Heart left ventricle (tissue), 16 donors: ENCODE results near the gene CPO. TPM values are rescaled to one million over a fixed set of nuclear protein-coding genes. Genes with fewer than 3 reads are reported as not detected.

Experiments used
- ATAC-seq, 4 donors: fragments of 200-7000 bp; cut with Tn5 transposase; one replicate each; pipeline ENCODE4 v1.9.1; 2020 to 2022; ENCODE audit warnings: moderate library complexity in 4 of 4, mild to moderate bottlenecking in 3 of 4, moderate number of reproducible peaks in 1 of 4
- DNase-seq, 5 donors: peaks; one replicate each; pipeline ENCODE4 v3.0.0-alpha.2; 2020
- H3K27ac ChIP-seq, 12 donors: fragments of 200-600 bp; sonication (generic) in 4 of 12; one replicate each; pipeline versions ENCODE4 v1.5.0 to v1.8.0; 2016 to 2022; ENCODE audit warnings: mild to moderate bottlenecking in 2 of 12
- H3K27me3 ChIP-seq, 9 donors: fragments of 200-600 bp; sonication (generic) in 2 of 9; one replicate each; pipeline versions ENCODE4 v1.5.1 to v1.8.0; 2016 to 2022; ENCODE audit warnings: mild to moderate bottlenecking in 3 of 9
- H3K36me3 ChIP-seq, 9 donors: fragments of 200-600 bp; sonication (generic) in 2 of 9; one replicate each; pipeline versions ENCODE4 v1.5.0 to v1.8.0; 2018 to 2022; ENCODE audit warnings: mild to moderate bottlenecking in 2 of 9
- H3K4me1 ChIP-seq, 12 donors: fragments of 200-600 bp; sonication (generic) in 4 of 12; one replicate each; pipeline versions ENCODE4 v1.5.0 to v1.8.0; 2016 to 2022; ENCODE audit warnings: mild to moderate bottlenecking in 3 of 12
- H3K4me3 ChIP-seq, 12 donors: fragments of 200-600 bp; sonication (generic) in 4 of 12; one replicate each; pipeline versions ENCODE4 v1.5.0 to v1.8.0; 2017 to 2022; ENCODE audit warnings: mild to moderate bottlenecking in 9 of 12, moderate library complexity in 4 of 12
- H3K9me3 ChIP-seq, 12 donors: fragments of 200-600 bp; sonication (generic) in 4 of 12; one replicate each; pipeline versions ENCODE4 v1.5.0 to v1.8.0; 2016 to 2022; ENCODE audit warnings: mild to moderate bottlenecking in 1 of 12
- POLR2A ChIP-seq, 2 donors: fragments of 450-650 bp; IDR thresholded peaks; one replicate each; pipeline ENCODE4 v1.6.1; 2017; ENCODE audit warnings: antibody characterized with exemption in 2 of 2, mild to moderate bottlenecking in 2 of 2, moderate library complexity in 2 of 2
- WGBS, 4 donors: extraction: QIAGEN DNeasy Blood & Tissue Kit in 2 of 4; methylation state at CpG; one replicate each; pipeline versions ENCODE4 v1.1.5 to v1.1.7; 2013 to 2018; 5-methylcytosine and 5-hydroxymethylcytosine counted together
- intact Hi-C, 10 donors: fragments of 100-400 bp; cut with DNase I; formaldehyde crosslinking; loops; one replicate each; pipeline versions ENCODE4 v1.11.1 to v1.14.2; 2022
- polyA plus RNA-seq, 2 donors: library from polyadenylated mRNA; stranded (reverse); fragments of 200-250 nt; gene quantifications; one replicate each; pipeline ENCODE4 v1.2.3, GENCODE V29; 2013
- total RNA-seq, 9 donors: library from RNA; depleted of rRNA in 2 of 9; stranded (reverse); fragments of >200 nt in 2 of 9; fragmentation: NEBNext Ultra II Directional in 3 of 9; extraction: Animal tissue kit (Norgen Biotek cat#: 25700) in 3 of 9; gene quantifications; one replicate each; pipeline versions ENCODE4 v1.1.0 to v1.2.4, GENCODE V29; 2016 to 2023
- TF ChIP-seq, protein P1 (sequence below), 12 donors: fragments of 200-600 bp; sonication (generic) in 4 of 12; IDR thresholded peaks; one replicate each; pipeline versions ENCODE4 v1.5.0 to v1.8.0; 2018 to 2022; ENCODE audit warnings: antibody characterized with exemption in 12 of 12, mild to moderate bottlenecking in 5 of 12
- donor health status: ischemic (EF 13 %, LVEDD 7.1; RV severe dilation, severe dysfunction).
- donor health status: healthy with polysubstance abuse.
- donor health status: DM: no; HTN: yes; CAD: no.
- donor health status: DM: no; HTN: no; CAD: no.
- donor health status: ischemic (EF 25% LVEDD 6.9; RV normal size, moderate dysfunction).
- donor health status: ischemic (EF 25% LVEDD 5.7; RV mildly dilated, moderate dysfunction).
- donor health status: healthy.
- donor health status: DM: yes; HTN: yes; CAD: no.
- donor health status: ischemic (EF 35%, LVEDD 5.7; RV mildly dilated, moderate dysfunction).
- donor health status: nonischemic (EF 11% LVEDD 7.7; RV severe dilation, severe dysfunction).
- donor health status: DM: yes; HTN: yes; CAD: no.
- donor health status: PGD.
- donor health status: ischemic (EF 29% LVEDD 5.4; RV normal size, mild dysfunction).
- donor health status: nonischemic (EF 23%, LVEDD 6.1; RV moderate dilation, normal function).

CPO gene
- total and polyA plus RNA-seq, 11 donors: 0.10 to 0.67 (median 0.29) TPM; not detected in 5

DNA sequence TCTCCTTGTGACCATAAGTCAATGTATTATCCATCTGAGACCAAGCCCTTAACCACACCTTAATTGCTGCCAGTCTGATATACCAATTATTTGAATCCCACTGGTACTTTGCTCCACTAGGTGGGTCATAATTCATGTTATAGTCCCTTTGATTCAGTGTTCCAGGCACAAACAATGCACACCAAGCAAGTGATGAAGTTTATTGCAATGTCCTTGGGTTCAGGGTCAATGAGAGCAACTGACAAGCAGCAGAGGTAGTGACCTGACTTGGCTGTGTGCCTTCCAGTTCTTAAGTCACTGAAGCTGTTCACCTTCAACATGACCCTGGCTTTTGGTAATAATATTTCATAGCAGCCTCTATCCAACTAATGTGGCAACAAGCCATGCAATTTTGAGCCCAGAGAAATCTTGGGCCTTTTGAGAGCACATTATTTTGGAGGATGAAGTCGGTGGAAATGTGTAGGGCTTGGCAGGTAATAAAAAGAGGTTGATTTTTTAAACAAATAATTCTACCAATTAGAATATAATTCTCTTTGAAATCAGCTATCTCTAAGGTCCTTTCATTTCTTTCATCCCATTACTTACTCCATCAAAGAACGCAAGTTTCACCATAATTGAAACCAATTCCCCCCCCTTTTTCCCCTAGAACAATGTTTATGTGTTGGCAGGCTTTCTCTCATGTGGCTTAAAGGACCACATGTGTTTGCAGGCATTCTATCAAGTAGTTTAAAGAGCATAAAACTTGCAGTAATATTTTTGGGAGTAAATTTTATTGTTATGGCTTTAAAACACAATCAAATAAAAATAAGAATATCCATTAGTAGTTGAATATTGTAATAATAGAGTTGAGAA lies 3.1 kb upstream of the CPO start:
- H3K27me3 ChIP-seq: no peaks in the 10 kb centered on the region
- H3K36me3 ChIP-seq: no peaks in the 10 kb centered on the region
- intact Hi-C loops: no loop called here
- H3K27ac ChIP-seq: no peak overlapping the region
- no peak for DNase-seq
- peaks cover 0 to 13% (median 0%) of the 10 kb centered on the region in 12 donors for H3K9me3 ChIP-seq
- peaks cover 0 to 13% (median 0%) of the 10 kb centered on the region in 12 donors for H3K4me1 ChIP-seq
- WGBS, 4 donors: 46 to 69% (median 62%) methylated on average over 2 of the region's 2 CpGs
- TF ChIP-seq POLR2A (IDR thresholded peaks at IDR 0.05): no peak
- TF ChIP-seq, protein P1, sequence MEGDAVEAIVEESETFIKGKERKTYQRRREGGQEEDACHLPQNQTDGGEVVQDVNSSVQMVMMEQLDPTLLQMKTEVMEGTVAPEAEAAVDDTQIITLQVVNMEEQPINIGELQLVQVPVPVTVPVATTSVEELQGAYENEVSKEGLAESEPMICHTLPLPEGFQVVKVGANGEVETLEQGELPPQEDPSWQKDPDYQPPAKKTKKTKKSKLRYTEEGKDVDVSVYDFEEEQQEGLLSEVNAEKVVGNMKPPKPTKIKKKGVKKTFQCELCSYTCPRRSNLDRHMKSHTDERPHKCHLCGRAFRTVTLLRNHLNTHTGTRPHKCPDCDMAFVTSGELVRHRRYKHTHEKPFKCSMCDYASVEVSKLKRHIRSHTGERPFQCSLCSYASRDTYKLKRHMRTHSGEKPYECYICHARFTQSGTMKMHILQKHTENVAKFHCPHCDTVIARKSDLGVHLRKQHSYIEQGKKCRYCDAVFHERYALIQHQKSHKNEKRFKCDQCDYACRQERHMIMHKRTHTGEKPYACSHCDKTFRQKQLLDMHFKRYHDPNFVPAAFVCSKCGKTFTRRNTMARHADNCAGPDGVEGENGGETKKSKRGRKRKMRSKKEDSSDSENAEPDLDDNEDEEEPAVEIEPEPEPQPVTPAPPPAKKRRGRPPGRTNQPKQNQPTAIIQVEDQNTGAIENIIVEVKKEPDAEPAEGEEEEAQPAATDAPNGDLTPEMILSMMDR (IDR thresholded peaks at IDR 0.05): no peak
- no peak for ATAC-seq
- H3K4me3 ChIP-seq: no peak overlapping the region

DNA sequence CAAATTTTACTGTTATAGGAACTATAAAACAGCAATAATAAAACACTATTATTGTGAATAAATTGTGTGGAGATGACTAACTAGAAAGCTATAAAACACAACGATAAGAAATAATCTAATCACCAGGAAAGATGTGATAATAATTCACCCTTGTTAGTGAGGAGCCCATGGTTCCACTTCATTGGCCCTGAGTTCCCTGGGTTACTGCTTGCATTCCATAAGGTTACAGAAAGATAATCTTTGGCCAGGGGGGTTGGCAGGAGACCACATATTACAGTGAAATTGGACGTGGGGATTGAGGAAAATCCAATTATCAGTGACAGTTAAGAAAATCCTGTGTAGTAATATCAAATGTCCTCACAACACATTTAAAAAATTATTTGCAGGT lies 2.5 kb upstream of the CPO start:
- DNase-seq (no peak), ATAC-seq (no peak)
- Histone ChIP-seq H3K27me3 (no peaks in the 10 kb centered on the region), H3K36me3 (no peaks in the 10 kb centered on the region), H3K9me3 (peaks cover 0 to 7% (median 0%) of the 10 kb centered on the region in 12 donors), H3K4me3 (no peak overlapping the region), H3K4me1 (peaks cover 0 to 13% (median 0%) of the 10 kb centered on the region in 12 donors), H3K27ac (no peak overlapping the region)
- intact Hi-C loops: no loop called here
- TF ChIP-seq, protein P1 (IDR thresholded peaks at IDR 0.05): no peak
- TF ChIP-seq POLR2A (IDR thresholded peaks at IDR 0.05): no peak
- 17 to 32% (median 23%) methylated on average over 2 of the region's 2 CpGs for WGBS, 4 donors

DNA sequence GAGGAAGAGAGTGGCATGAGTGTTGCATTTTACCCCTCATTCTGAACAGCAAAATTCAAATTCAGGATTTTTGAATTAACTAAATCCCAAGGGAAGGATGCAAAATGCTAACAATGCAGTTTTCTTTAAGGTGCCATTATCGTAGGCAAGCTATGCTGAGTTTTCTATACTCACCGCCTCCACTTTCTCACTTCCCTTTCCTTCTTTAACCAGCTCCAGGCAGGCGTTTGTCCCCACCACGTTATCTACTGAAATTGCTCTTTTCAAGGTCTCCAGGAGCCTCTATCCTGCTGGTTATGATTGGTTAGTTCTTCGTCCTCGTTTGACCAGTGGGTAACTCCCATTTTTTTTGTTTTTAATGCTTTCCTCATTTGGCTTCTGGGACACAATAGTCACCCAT lies 1.8 kb upstream of the CPO start:
- H3K4me3 ChIP-seq: no peak overlapping the region
- no peak overlapping the region for H3K27ac ChIP-seq
- intact Hi-C loops: no loop called here
- WGBS, 4 donors: 71 to 81% (median 78%) methylated on average over 6 of the region's 6 CpGs
- TF ChIP-seq, protein P1 (IDR thresholded peaks at IDR 0.05): no peak
- no peak for TF ChIP-seq POLR2A (IDR thresholded peaks at IDR 0.05)
- H3K9me3 ChIP-seq: no peaks in the 10 kb centered on the region
- H3K36me3 ChIP-seq: no peaks in the 10 kb centered on the region
- DNase-seq (no peak), ATAC-seq (no peak)
- no peaks in the 10 kb centered on the region for H3K27me3 ChIP-seq
- H3K4me1 ChIP-seq: peaks cover 0 to 13% (median 0%) of the 10 kb centered on the region in 12 donors

DNA sequence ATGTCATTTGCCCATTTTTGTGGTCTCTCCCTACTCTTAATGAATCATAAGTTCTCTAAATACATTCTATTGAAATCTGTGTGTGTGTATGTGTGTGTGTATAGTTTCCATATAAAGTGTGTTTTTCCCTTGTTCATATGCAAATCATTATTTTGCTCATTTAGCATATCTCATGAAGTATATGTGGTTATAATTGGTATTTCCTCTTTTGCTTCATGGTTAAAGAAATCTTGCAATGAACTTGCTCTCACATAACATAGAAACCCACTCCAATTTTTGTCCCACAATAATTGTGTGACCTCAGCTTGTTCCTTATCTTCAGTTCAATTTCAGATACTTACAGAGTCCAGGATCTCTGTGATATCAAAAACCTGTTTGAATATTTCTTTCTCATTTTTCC lies 1.2 kb downstream of the CPO start:
- no peak for TF ChIP-seq POLR2A (IDR thresholded peaks at IDR 0.05)
- TF ChIP-seq, protein P1 (IDR thresholded peaks at IDR 0.05): no peak
- intact Hi-C loops: no loop called here
- no peak overlapping the region for H3K27ac ChIP-seq
- peaks cover 0 to 13% (median 0%) of the 10 kb centered on the region in 12 donors for H3K4me1 ChIP-seq
- H3K9me3 ChIP-seq: peaks cover 0 to 3% (median 0%) of the 10 kb centered on the region in 12 donors
- H3K27me3 ChIP-seq: no peaks in the 10 kb centered on the region
- no peaks in the 10 kb centered on the region for H3K36me3 ChIP-seq
- ATAC-seq: no peak
- H3K4me3 ChIP-seq: no peak overlapping the region
- no peak for DNase-seq
